HCT116 (cell line): ENCODE measurements around the gene ABTB2.
A peak's percentile ranks its signal among the peaks of the same experiment; 100 is the strongest.

ENCODE experiments used
- CBX3 ChIP-seq: IDR thresholded peaks from 2 replicates; pipeline ENCODE4 v1.6.1; 2012; ENCODE audit warnings: low read depth
- ELF1 ChIP-seq: IDR thresholded peaks from 2 replicates; pipeline ENCODE4 v1.6.1; 2012; ENCODE audit warnings: low read depth, borderline replicate concordance
- EZH2 ChIP-seq: fragments of 200-600 bp; sonication (generic); IDR thresholded peaks from 2 replicates; pipeline ENCODE4 v1.6.1; 2017; ENCODE audit warnings: antibody characterized with exemption, mixed run types
- EZH2phosphoT487 ChIP-seq: fragments of 200-600 bp; IDR thresholded peaks from 2 replicates; pipeline ENCODE4 v1.6.1; 2018; ENCODE audit warnings: antibody characterized with exemption, borderline replicate concordance
- JUND ChIP-seq: IDR thresholded peaks from 2 replicates; pipeline ENCODE4 v1.6.1; 2012
- POLR2A ChIP-seq: IDR thresholded peaks from 2 replicates; pipeline ENCODE4 v1.7.0; 2011; ENCODE audit warnings: borderline replicate concordance; ENCODE audit not compliant: insufficient read depth, insufficient read length; ENCODE audit errors: extremely low read depth
- POLR2AphosphoS5 ChIP-seq: IDR thresholded peaks from 2 replicates; pipeline ENCODE4 v1.6.1; 2011; ENCODE audit warnings: mild to moderate bottlenecking, low read depth, low read length, moderate library complexity
- RAD21 ChIP-seq: IDR thresholded peaks from 2 replicates; pipeline ENCODE4 v1.6.1; 2012; ENCODE audit warnings: low read depth, mild to moderate bottlenecking
- SP1 ChIP-seq: IDR thresholded peaks from 2 replicates; pipeline ENCODE4 v1.6.1; 2012; ENCODE audit warnings: low read depth
- ZNF274 ChIP-seq: fragments of 200-500 bp; sonication (Bioruptor generic); IDR thresholded peaks from 2 replicates; pipeline ENCODE4 v1.6.1; 2014; ENCODE audit warnings: mild to moderate bottlenecking, low read depth, low read length, inconsistent platforms
- TF ChIP-seq, protein P1 (sequence below), 3 experiments: fragments of 200-600 bp in 1 of 3; sonication (generic) in 1 of 3; IDR thresholded peaks in 2 of 3; conservative IDR thresholded peaks in 1 of 3; 2 replicates each; pipeline ENCODE4 v1.5.1; 2012 to 2017; ENCODE audit warnings: low read depth in 2 of 3, low read length in 2 of 3, antibody characterized with exemption in 1 of 3, borderline replicate concordance in 1 of 3, control low read depth in 1 of 3, mild to moderate bottlenecking in 1 of 3, mixed read lengths in 1 of 3, mixed run types in 1 of 3, moderate library complexity in 1 of 3; ENCODE audit not compliant: insufficient read depth in 1 of 3
- TF ChIP-seq, protein P2 (sequence below): IDR thresholded peaks from 2 replicates; pipeline ENCODE4 v1.6.1; 2012
- TF ChIP-seq, protein P3 (sequence below): IDR thresholded peaks from 2 replicates; pipeline ENCODE4 v1.6.1; 2012; ENCODE audit warnings: low read depth
- TF ChIP-seq, protein P4 (sequence below): IDR thresholded peaks from 2 replicates; pipeline ENCODE4 v1.6.1; 2012

DNA sequence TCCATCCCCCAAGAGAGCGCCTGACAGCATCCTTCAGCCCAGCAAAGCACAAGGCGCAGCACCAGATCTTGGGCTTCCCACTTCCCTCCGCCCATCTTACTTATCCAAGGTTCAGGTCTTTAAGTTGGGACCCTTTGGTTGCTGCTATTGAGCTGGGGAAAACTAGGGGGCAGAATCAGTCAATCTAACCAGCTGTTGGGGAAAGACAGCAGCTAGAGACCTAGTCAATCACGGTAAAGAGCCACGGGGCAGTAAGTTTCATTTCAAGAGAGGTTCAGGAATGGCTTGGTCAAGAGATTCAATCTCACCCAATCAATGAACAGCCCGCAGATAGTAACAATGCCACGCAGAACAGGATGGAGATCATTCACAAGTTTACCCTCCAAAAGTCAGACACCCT, 1.7 kb downstream of the ABTB2 start:
- TF ChIP-seq, protein P1, sequence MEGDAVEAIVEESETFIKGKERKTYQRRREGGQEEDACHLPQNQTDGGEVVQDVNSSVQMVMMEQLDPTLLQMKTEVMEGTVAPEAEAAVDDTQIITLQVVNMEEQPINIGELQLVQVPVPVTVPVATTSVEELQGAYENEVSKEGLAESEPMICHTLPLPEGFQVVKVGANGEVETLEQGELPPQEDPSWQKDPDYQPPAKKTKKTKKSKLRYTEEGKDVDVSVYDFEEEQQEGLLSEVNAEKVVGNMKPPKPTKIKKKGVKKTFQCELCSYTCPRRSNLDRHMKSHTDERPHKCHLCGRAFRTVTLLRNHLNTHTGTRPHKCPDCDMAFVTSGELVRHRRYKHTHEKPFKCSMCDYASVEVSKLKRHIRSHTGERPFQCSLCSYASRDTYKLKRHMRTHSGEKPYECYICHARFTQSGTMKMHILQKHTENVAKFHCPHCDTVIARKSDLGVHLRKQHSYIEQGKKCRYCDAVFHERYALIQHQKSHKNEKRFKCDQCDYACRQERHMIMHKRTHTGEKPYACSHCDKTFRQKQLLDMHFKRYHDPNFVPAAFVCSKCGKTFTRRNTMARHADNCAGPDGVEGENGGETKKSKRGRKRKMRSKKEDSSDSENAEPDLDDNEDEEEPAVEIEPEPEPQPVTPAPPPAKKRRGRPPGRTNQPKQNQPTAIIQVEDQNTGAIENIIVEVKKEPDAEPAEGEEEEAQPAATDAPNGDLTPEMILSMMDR (IDR thresholded peaks at IDR 0.05 in 2 of 3, conservative IDR thresholded peaks at IDR 0.05 in 1 of 3; ENCODE audit: borderline replicate concordance in 1 of 3, insufficient read depth in 1 of 3, low read depth in 2 of 3, low read length in 2 of 3) = 0 out of 6 replicates have a peak, but pooled peaks of 1 of the 3 experiments have one; percentile 5
- TF ChIP-seq CBX3 = no peak
- no peak for TF ChIP-seq RAD21
- TF ChIP-seq EZH2phosphoT487 = no peak
- TF ChIP-seq ELF1 = no peak
- no peak for TF ChIP-seq POLR2A
- no peak for TF ChIP-seq JUND
- TF ChIP-seq POLR2AphosphoS5 = no peak
- no peak for TF ChIP-seq EZH2
- TF ChIP-seq, protein P2, sequence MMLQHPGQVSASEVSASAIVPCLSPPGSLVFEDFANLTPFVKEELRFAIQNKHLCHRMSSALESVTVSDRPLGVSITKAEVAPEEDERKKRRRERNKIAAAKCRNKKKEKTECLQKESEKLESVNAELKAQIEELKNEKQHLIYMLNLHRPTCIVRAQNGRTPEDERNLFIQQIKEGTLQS = no peak
- TF ChIP-seq, protein P3, sequence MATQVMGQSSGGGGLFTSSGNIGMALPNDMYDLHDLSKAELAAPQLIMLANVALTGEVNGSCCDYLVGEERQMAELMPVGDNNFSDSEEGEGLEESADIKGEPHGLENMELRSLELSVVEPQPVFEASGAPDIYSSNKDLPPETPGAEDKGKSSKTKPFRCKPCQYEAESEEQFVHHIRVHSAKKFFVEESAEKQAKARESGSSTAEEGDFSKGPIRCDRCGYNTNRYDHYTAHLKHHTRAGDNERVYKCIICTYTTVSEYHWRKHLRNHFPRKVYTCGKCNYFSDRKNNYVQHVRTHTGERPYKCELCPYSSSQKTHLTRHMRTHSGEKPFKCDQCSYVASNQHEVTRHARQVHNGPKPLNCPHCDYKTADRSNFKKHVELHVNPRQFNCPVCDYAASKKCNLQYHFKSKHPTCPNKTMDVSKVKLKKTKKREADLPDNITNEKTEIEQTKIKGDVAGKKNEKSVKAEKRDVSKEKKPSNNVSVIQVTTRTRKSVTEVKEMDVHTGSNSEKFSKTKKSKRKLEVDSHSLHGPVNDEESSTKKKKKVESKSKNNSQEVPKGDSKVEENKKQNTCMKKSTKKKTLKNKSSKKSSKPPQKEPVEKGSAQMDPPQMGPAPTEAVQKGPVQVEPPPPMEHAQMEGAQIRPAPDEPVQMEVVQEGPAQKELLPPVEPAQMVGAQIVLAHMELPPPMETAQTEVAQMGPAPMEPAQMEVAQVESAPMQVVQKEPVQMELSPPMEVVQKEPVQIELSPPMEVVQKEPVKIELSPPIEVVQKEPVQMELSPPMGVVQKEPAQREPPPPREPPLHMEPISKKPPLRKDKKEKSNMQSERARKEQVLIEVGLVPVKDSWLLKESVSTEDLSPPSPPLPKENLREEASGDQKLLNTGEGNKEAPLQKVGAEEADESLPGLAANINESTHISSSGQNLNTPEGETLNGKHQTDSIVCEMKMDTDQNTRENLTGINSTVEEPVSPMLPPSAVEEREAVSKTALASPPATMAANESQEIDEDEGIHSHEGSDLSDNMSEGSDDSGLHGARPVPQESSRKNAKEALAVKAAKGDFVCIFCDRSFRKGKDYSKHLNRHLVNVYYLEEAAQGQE = no peak
- TF ChIP-seq ZNF274 = no peak
- TF ChIP-seq, protein P4, sequence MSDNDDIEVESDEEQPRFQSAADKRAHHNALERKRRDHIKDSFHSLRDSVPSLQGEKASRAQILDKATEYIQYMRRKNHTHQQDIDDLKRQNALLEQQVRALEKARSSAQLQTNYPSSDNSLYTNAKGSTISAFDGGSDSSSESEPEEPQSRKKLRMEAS = no peak
- TF ChIP-seq SP1 = no peak
